ENCODE measurements around the gene PRR33. TPM values are rescaled to one million over a fixed set of nuclear protein-coding genes. Genes with fewer than 3 reads are reported as not detected.
A peak's percentile ranks its signal among the peaks of the same experiment; 100 is the strongest.

PRR33 gene
- total and polyA plus RNA-seq, 12 donors: 0.09 to 6.5 (median 3.5) TPM

GRCh38 chr11:1838426-1839144 lies 53.1 kb downstream of the PRR33 start, which contains the start of gene TNNI2:
TSS of gene TNNI2 (plus strand) at chr11:1838981. CDS start at chr11:1839697, 716 bp downstream.
- Histone ChIP-seq H3K9me3 (no peaks in the 10 kb centered on the region), H3K27me3 (no peaks in the 10 kb centered on the region), H3K27ac (peak within 1 kb of the TSS in 6 of 10 donors; percentile 15 to 93 (median 39)), H3K4me1 (peaks cover 6 to 45% (median 22%) of the 10 kb centered on the region in 9 donors), H3K36me3 (no peaks in the 10 kb centered on the region), H3K4me3 (no peak within 1 kb of the TSS)
- 90 to 91% methylated on average over 30 to 32 of the region's 32 CpGs for WGBS, 2 donors
- ATAC-seq (no peak), DNase-seq (peak in 1 of 2 donors; percentile 22)
- TF ChIP-seq CTCF (IDR thresholded peaks at IDR 0.05): no peak
- intact Hi-C loops (cut with DNase I): loop anchor here in 4 of 10 donors (2.0 to 5.0 kb wide), 4 partner anchors 42 to 314 kb away; no protein-coding TSS in a partner anchor

Small RNA genes lying within 50 kb of the gene (microRNA-seq; reads per million reads assigned to microRNA genes)
- gene MIR4298: 0 reads per million in 2 donors
- 0 reads per million in 2 donors for gene MIR7847

Other genes with a start within 250 kb of the PRR33 start
- gene KRTAP5-6, start 194.7 kb downstream of the PRR33 start, total RNA-seq: not detected
- not detected for gene KRTAP5-6, start 194.7 kb downstream of the PRR33 start, polyA plus RNA-seq
- gene IFITM10, start 141.3 kb downstream of the PRR33 start, total RNA-seq: 1 to 10 TPM in 4 of 10 donors, under 1 TPM in 6; 0.18 to 2.4 (median 0.42) TPM
- gene IFITM10, start 141.3 kb downstream of the PRR33 start, polyA plus RNA-seq: under 1 TPM; 0.07 to 0.80 TPM
- 1,000 to 10,000 TPM in 2 of 10 donors, 100 to 1,000 TPM in 8; 501 to 1,070 (median 786) TPM for gene CTSD, start 128.0 kb downstream of the PRR33 start, total RNA-seq
- gene CTSD, start 128.0 kb downstream of the PRR33 start, polyA plus RNA-seq: 100 to 1,000 TPM; 431 to 976 TPM
- not detected for gene SYT8, start 56.9 kb downstream of the PRR33 start, total RNA-seq
- not detected for gene SYT8, start 56.9 kb downstream of the PRR33 start, polyA plus RNA-seq
- under 1 TPM in 3 of 10 donors, not detected in 7; 0.36 to 0.55 (median 0.46) TPM for gene TNNI2, start 52.9 kb downstream of the PRR33 start, total RNA-seq
- gene TNNI2, start 52.9 kb downstream of the PRR33 start, polyA plus RNA-seq: 1 to 10 TPM in 1 of 2 donors, under 1 TPM in 1; 0.71 to 1.2 TPM
- 10 to 100 TPM; 16.0 to 57.2 (median 20.8) TPM for gene LSP1, start 38.8 kb downstream of the PRR33 start, total RNA-seq
- gene LSP1, start 38.8 kb downstream of the PRR33 start, polyA plus RNA-seq: 10 to 100 TPM; 21.3 to 21.5 TPM
- 10 to 100 TPM; 12.5 to 49.9 (median 39.9) TPM for gene TNNT3, start 27.8 kb upstream of the PRR33 start, total RNA-seq
- gene TNNT3, start 27.8 kb upstream of the PRR33 start, polyA plus RNA-seq: 10 to 100 TPM; 45.7 to 48.5 TPM
- gene MRPL23, start 55.4 kb upstream of the PRR33 start, total RNA-seq: 10 to 100 TPM; 45.9 to 95.8 (median 74.2) TPM
- gene MRPL23, start 55.4 kb upstream of the PRR33 start, polyA plus RNA-seq: 100 to 1,000 TPM; 225 to 356 TPM
- 1,000 to 10,000 TPM in 2 of 10 donors, 100 to 1,000 TPM in 8; 235 to 1,965 (median 391) TPM for gene H19, start 105.9 kb upstream of the PRR33 start, total RNA-seq
- gene H19, start 105.9 kb upstream of the PRR33 start, polyA plus RNA-seq: 1,000 to 10,000 TPM in 1 of 2 donors, 100 to 1,000 TPM in 1; 653 to 1,642 TPM
- 100 to 1,000 TPM in 3 of 10 donors, 10 to 100 TPM in 7; 68.8 to 195 (median 81.6) TPM for gene IGF2, start 247.5 kb upstream of the PRR33 start, total RNA-seq
- gene IGF2, start 247.5 kb upstream of the PRR33 start, polyA plus RNA-seq: 10 to 100 TPM; 36.0 to 85.9 TPM

Measured in heart right ventricle (tissue), 16 donors.